GM08714 (cell line): Measurements from ENCODE around the gene BRPF3.

Experiments
- H3K4me3 ChIP-seq: fragments of 200-500 bp; sonication (Bioruptor generic); 2 replicates; pipeline ENCODE4 v1.5.1; 2014; ENCODE audit warnings: mild to moderate bottlenecking, low read length, inconsistent platforms
- ZNF274 ChIP-seq: IDR thresholded peaks from 2 replicates; pipeline ENCODE4 v1.6.1; 2012; ENCODE audit warnings: mild to moderate bottlenecking, low read depth, low read length

BRPF3 gene

GRCh38 chr6:36232172-36232571 is 35.6 kb downstream of the BRPF3 start:
- H3K4me3 ChIP-seq, result no peak overlapping the region
- TF ChIP-seq ZNF274, result no peak

GRCh38 chr6:36235309-36235708 is 38.8 kb downstream of the BRPF3 start:
- H3K4me3 ChIP-seq, result no peak overlapping the region
- no peak for TF ChIP-seq ZNF274

GRCh38 chr6:36235862-36236261 is 39.3 kb downstream of the BRPF3 start:
- H3K4me3 ChIP-seq, result no peak overlapping the region
- no peak for TF ChIP-seq ZNF274

DNA sequence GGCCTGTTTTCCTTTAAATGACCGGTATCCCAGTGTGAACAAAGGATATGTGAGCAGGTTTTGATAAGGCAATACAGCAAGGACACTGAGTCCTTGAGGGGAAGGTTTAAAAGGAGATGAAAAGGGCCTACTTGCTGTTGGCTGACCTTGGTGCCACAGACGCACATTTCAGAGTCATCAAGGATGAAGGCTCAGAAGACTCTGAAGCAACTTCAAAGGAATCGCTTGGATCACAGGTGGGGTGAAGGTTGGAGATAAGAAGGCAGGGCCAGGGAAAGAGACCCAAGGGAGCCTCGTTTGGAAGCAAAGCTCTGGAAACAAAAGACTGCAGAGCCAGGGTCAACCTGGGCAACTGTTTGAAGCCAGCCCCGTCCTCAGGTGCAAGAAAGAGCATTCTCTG is 43.2 kb downstream of the BRPF3 start:
- TF ChIP-seq ZNF274, result no peak
- H3K4me3 ChIP-seq, result no peak overlapping the region

DNA sequence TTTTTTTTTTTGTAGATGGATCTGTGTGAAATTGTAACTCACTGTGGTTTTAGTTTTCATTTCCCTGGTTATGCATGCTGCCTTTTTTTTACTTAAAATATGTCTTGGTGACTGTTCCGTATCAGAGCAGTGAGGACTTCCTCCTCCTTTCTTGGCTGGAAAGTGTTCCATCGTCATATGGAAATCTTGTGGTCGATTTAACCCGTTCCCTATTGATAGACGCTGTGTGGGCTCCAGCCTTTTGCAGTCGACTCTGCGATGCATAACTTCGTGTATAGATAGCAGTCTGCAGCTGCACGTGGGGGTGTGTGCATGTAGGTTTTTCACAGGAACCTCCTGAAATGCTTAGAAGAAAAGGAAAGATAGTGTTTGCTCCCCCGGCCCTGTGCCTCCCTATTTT is 45.2 kb downstream of the BRPF3 start:
- TF ChIP-seq ZNF274, result no peak
- no peak overlapping the region; the same call in 1 of the 2 replicates for H3K4me3 ChIP-seq

DNA sequence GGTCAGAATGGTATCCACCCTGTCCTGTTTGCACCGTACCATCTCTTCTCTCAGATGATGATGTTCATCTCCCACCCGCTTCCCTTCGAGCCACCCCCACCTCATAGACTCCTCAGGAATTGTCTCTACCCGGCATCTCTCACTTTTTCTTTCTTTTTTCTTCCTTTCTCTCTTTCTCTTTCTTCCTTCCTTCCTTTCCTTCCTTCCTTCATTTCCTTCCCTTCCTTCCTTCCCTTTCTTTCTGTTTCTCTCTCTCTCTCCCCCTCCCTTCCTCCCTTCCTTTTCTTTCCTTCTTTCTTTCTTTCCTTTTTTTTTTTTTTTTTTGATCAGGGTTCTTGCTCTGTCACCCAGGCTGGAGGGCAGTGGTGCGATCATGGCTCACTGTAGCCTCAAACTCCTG is 45.6 kb downstream of the BRPF3 start:
- H3K4me3 ChIP-seq, result no peak overlapping the region; the same call in 1 of the 2 replicates
- no peak for TF ChIP-seq ZNF274

- no peak for TF ChIP-seq ZNF274
- H3K4me3 ChIP-seq, result no peak overlapping the region
Observed at GRCh38 chr6:36242626-36243025, 46.1 kb downstream of the BRPF3 start.

DNA sequence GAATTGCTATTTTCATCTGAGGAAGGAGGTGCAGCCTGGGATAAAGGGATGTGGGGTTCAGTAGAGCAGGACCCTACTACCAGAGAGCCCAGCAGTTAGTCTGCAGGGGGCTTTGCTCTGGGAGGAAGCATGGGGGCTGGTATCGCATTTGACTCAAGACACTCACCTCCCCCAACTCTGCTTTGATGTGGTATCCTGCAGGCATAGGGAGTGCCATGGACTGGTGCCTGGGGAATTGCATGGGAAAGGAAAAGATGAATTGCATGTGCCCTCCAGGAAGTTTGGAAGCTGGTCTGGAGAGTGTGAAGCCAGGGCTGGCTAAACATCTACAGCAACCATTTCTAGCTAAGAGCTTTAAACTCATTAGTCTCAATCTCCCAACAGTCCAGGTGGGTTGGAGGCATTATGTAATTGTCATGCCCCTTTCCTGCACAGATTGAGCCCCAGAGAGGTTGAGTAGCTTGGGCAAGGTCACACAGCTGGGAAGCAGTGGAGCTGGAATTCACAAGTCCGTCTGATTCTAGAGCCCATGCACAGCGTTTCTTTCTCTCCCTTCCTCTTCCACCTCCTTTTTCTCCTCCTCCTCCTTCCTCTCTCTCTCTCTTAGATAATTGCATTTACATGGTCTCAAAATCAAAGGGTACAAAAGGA is 47.1 kb downstream of the BRPF3 start:
- TF ChIP-seq ZNF274, result no peak
- H3K4me3 ChIP-seq, result no peak overlapping the region

DNA sequence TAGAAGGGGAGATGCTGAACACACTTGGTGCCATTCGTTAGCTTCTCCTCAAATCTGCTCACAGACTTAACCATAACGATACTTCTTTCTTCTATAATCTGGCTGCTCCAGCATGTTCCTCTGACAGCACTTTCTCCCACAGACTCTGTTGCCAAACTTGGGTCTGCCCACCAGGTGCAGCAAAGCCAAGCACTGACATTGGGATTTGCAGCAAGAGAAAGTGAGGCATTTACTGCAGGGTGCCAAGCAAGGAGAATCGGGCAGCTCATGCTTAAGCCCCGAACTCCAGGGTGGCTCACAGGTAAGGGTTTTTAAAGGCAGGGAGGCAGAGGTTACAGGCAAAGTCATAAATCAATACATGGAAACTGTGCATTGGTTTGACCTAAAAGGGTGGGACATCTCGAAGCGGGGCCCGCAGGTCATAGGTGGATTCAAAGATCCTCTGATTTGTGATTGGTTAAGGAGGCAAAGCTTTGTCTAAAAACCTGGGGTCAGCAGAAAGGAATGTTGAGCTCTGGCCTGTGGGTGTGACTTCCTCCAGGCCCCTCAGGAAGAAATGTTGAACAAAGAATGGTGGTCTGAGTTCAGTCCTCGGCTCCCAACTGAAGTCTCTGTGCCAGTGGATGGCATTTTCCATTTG is 48.2 kb downstream of the BRPF3 start:
- no peak for TF ChIP-seq ZNF274
- no peak overlapping the region for H3K4me3 ChIP-seq

- no peak overlapping the region for H3K4me3 ChIP-seq
- TF ChIP-seq ZNF274, result no peak
Observed at GRCh38 chr6:36245572-36246061, 49.1 kb downstream of the BRPF3 start.

- no peak overlapping the region for H3K4me3 ChIP-seq
- TF ChIP-seq ZNF274, result no peak
Observed at GRCh38 chr6:36246506-36247268, 50.1 kb downstream of the BRPF3 start.

DNA sequence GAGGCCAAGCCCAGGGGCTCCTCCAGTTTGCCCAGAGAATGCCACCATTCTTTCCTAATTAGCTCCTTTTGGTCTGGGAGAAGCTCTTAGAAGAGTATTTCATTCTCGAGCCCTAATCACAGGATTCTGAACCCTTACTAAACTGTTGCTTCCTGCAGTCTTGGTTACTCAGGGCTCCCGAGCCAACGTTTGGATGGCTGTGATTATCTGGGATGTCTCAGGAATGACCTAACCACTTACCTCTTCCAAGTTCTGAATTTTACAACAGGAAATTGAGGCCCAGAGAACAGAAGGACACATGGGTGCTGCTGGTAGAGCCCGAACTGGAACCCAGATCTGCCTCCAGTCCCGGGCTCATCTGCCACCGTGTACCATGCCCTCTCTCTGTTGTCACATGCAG is 51.1 kb downstream of the BRPF3 start:
- TF ChIP-seq ZNF274, result no peak

GRCh38 chr6:36248980-36249379 is 52.4 kb downstream of the BRPF3 start:
- TF ChIP-seq ZNF274, result no peak
- H3K4me3 ChIP-seq, result no peak overlapping the region

More for the DNA sequence above, 51.1 kb downstream of the BRPF3 start:
- no peak overlapping the region for H3K4me3 ChIP-seq

DNA sequence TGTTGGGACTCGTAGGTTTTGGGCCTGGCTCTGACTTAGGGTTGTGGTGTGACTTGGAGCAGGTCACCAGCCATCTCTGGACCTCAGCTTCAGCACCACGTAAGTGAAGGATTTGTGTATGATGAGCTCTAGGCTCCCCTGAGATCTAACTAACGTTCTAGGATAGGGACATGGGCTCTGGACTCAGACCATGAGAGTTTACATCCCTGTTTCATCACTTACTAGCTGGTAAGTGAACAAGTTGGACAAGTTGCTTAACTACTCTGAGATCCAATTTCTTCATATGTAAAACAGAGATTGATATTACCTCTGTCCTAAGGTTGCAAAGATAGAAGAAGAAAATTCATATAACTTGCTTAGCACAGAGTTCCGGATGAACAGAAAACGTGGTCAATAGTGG is 53.0 kb downstream of the BRPF3 start:
- no peak overlapping the region for H3K4me3 ChIP-seq
- TF ChIP-seq ZNF274, result no peak

- TF ChIP-seq ZNF274, result no peak
- H3K4me3 ChIP-seq, result no peak overlapping the region
Observed at GRCh38 chr6:36252005-36252404, 55.5 kb downstream of the BRPF3 start.
